ENCODE results near the gene CHD5.

CHD5 gene

DNA sequence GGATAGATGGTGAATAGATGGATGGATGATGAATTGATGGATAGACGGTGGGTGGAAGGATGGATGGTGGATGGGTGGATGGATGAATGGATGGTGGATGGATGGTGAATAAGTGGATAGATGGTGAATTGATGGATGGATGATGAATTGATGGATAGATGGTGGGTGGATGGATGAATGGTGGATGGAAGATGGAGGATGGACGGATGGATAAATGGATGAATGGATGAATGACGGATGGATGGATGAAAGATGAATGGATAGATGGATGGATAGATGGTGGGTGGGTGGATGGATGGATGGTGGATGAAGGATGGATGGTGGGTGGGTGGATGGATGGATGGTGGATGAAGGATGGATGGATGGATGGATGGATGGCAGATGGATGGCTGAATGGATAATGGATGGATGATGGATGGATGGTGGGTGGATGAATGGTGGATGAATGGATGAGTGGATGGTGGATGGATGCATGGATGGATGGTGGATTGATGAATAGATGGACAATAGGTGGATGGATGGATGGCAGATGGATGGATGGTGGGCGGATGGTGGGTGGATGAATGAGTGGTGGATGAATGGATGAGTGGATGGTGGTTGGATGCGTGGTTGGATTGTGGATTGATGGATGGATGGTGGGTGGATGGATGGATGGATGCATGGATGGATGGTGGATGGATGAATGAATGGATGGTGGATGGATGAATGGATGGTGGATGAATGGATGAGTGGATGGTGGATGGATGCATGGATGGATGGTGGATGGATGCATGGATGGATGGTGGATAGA, 5.3 kb downstream of the CHD5 start:
- DNase-seq (ENCODE audit: low read depth in 2 of 2): no peak

DNA sequence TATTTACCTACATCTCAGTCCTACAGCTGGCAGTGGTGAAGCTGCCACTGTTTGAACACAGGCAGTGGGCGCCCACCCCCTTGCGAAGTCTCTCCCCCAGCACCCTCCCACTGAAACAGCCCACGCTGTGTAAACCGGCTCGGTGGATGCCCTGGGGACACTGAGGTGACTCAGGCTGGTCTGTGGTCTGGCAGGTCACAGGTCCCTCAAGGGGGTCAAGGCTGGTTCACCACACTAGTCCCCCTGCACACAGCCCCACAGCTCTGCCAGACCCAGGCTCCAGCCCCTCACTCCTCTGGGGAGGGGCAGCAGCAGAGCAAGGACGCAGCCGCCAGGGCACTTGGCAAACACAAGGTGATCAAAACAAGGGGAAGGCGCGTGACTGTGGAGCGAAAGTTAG, 7.6 kb downstream of the CHD5 start:
- no peak for DNase-seq (ENCODE audit: low read depth in 2 of 2)

DNA sequence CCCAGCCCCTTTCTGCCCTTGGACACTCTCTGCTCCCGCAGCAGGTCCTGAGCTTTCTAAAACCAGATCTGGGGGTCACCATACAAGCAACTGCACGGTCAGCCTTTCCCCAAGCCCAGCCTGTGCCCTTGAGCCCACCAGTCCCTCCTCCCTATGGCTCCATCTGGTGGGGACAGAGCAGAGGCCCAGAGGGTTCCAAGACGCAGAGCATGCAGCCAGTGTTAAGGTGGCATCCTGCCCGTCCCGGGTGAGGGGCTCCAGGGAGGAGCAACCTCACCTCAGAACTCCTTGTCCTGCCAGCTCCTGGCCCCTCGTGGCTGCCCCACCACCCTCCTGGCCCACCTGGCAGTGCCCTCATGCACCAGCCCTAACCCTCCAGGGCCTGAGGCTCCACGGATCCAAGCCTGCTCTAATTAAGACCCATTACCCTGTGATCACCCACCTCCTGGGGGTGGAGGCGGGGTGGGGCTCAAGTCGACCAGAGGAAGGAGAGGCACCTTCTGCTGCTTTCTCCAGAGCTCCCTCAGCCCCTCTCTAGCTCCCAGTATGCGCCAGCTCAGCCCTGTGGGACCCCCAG, 8.5 kb downstream of the CHD5 start:
- DNase-seq (ENCODE audit: low read depth in 2 of 2): no peak

DNA sequence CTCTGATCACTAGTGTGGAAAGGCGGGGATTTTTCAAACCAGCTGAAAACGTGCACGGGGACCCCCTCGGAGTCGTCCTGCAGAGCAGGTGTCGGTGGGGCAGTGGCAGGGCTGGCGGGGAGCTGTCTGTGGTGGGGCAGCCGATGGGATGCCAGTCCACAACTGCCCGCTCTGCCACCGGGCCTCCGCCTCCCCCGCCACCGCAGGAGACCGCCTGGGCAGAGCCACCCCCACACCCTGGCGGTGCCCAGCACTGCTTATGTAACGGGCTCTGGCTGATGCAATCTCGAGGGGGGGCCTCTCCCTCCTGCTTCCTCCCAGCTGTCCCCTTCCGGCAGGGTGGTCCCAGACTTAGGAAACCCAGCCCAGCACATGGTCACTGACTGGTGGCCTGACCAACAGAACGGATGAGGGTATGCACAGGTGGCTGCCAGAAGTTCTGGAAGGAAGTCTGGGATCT, 9.3 kb downstream of the CHD5 start:
- DNase-seq (ENCODE audit: low read depth in 2 of 2): no peak

DNA sequence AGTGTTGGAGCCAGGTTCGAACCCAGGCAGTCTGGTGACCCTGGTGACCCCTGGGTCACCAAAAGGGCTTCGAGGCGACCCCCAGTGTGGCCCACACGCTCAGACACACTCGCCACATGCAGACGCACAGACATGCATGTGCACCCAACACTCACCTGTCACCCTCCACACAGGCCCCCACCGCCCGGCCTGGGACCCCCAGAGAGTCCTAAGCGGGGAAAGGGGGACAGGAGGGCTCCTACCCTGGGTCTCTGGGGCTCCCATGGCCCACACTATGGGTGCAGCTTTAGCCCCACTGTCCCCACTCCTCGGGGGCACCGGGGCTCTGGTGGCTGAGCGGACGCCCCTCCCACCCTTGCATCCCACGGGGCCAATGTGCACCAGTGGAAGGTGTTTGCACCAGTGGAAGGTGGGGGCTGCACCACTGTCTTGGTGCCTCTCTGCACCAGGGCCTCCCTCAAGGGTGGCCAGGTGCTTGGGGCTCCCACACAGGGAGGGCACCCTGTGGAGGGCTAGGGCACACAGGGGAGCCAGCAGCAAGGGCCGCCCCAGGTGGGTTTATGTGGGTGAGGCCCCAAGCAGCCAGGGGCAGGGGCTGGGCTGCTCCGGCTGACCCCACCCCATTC, 9.9 kb downstream of the CHD5 start:
- no peak for DNase-seq (ENCODE audit: low read depth in 2 of 2)

DNA sequence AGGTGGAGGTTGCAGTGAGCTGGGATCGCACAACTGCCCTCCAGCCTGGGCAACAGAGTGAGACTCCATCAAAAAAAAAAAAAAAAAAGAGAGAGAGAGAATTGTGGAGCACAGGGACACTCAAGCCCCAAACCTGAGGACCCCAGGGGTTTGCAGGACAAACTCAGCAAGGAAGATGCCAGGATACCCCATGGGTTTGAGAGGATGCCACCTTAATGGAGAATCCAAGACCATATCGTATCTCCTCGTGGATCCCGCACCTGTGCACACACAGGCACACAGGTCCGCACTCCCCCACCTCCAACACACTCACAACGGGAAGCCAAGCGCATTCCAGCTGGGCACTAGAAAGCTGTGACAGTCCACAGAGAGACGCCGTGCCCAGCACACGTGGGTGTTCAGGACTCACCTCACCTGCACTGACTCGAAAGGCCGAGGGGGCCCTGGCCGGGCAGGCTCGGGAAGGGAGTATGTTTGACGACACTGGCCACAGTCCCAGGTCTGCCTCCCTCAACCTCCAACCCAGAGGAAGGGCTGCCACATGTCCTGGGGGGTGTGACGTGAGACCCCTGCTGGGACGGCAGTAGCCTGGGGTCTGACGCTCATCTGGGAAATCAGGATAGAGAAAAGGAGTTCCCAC, 11.1 kb downstream of the CHD5 start:
- DNase-seq (ENCODE audit: low read depth in 2 of 2): no peak

DNA sequence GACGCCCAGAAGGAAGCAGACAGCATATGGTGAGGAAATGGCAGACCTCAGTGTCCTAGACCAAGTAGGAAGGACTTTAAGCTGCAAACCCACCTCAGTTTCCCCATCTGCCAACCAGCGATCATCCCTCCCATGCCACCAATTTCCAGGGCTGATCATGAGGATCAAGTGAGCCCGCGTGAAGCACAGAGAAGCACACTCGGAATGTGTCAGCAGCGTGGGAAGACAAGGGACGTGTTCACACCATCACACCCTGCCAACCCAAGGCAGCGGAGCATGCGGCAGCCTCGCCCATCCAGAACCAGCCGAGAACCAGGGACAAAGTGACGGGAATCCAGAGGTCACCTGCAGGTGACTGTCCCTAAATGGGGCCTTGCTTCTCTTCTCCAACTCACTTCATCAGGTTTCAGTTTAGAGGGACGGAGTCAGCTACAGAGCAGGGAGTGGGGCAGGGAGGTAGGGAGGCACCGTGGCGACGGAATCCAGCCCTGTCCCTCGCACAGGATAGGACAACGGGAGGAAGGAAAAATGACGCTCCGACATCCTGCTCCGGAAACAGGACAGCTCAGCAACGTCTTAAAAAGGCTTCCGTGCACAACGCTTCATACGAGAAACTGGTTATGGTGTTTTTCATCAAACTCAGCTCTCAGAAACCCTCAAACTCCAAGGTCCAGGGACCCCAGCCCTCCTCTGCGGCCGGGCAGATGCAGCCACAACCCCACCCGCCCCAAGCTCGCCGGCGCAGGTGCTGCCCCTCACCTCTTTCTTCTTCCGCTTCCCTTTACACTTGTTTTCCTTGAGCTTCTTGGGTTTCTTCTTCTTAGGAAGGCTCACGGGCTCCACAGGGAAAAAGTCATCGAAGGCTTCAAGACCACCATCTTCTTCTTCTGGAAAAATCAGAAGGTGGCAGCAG, 12.5 kb downstream of the CHD5 start:
- DNase-seq (ENCODE audit: low read depth in 2 of 2): no peak

DNA sequence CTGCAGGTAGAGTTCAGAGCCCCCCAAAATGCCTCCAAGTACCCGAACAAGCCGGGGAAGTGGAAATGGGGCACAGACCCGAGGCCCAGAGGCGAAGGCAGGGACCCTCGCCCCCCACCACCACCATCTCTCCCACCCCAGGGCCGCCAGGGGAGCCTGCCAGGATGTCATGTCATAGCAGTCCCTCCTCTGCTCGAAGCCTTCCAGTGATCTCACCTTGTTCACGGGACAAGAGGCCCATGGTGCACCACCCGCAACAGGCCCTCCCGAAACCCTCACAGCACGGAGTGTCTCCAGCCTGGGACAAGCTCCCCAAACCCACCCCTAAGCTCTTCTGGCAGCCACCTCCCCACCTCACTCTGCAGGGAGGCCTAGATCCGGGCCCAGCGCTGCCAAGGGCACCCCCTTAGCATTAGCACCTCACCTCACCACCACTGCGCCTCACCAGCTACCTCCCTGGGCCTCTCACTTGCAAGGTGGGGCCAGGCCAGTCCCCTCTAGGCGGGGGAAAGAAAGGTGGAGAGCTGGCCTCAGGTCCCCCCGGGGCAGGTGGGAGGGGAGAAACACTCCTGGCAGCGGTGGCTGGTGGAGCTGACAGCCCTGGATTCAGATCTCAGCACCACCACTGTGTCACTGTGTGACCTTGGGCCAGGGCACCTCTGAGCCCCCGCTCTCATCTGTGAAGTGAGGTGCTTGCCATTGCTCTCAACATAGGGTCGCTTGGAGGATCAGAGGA, 13.3 kb downstream of the CHD5 start:
- DNase-seq (ENCODE audit: low read depth in 2 of 2): no peak

DNA sequence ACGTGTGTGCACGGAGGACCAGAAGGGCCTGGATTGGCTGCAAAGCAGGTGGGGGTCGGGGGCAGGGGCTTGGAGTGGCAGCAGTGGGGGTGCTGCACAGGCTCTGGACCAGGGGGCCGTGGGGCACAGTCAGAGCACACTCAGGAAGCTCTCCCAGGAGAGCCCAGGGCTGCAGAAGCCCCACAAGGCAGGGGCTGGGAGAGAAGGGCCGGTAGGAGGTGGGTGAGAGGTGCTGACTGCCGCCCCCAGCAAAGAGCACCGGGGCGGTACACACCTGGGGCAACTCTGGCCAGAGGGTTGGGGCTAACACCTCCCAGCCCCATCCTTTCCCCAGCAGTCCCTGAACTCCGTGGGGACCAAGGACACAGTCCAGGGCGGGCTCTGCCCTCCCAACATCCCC, 13.9 kb downstream of the CHD5 start:
- DNase-seq (ENCODE audit: low read depth in 2 of 2): no peak

DNA sequence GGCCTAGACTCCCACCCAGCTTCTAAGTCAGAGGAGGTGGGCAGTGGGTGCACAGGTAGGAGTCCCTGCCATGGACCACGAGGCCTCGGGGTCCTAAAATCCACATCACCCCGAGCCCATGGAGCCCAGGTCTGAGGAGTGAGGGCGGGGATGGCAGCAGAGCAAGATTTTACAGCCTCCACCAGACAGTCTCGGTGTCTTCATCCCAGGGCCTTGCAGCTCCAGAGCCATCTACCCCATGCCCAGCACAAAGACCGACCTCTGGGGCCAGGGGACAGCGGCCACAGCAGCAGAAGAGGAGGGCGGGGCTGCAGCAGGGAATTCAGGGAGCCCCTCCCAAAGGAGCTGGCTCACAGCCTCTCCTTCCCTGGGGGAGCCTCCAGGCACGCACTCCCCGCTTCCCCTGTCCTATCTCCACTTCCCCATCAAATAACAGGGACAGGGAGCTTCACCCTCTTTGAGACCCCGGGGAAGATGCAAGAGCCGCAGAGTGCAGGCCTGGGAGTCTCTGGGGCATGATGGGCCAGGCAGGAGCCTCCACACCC, 14.6 kb downstream of the CHD5 start:
- DNase-seq (ENCODE audit: low read depth in 2 of 2): no peak

DNA sequence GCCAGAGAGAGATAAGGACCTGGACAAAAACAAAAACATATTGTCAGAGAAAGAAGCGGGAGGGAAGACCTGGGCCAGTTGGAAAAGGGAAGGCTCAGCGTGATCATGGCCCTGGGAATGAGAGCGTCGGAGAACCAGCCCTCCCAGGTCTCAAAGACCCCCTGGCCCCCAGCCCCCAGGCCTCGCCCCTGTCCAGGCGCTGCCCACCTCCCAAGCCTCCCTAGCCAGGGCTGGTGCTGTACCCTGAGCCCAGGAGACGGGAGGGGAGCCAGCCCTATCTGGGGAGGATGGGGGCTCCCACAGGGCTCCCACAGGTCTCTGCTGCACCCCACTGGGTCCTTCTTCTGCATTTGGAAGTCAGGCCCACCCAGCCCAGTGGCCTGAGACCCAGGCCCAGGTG, 15.1 kb downstream of the CHD5 start:
- no peak for DNase-seq (ENCODE audit: low read depth in 2 of 2)

DNA sequence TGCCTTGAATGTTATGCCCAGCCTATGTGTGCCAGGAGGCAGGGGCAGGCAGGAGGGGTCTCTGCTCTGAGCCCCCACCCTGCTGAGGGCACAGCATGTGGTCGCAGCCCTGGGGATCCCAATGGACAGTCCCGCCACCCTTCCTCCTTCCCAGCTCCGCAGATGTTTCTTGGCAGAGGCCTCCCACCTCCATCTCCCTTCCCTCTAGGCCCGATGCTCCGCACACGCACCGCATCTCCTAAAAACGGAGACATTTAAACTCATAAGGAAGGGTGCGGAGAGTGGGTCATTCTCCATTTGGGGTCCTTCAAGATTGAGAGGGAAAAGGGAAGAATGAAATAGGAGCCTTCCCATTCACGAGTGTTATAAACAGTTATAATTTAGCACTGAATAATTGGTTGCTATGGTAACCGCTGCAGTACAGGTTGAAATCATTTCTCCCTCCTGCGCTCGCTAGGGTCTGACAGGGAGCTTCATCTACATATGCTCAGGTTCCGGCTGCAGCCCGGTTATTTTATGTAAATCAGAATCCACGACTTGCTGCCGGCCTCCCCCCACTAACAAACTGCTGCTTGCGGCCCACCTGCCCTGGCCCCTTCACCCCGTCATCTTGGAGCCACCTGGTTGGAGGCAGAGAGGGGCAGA, 16.0 kb downstream of the CHD5 start:
- DNase-seq (ENCODE audit: low read depth in 2 of 2): no peak

DNA sequence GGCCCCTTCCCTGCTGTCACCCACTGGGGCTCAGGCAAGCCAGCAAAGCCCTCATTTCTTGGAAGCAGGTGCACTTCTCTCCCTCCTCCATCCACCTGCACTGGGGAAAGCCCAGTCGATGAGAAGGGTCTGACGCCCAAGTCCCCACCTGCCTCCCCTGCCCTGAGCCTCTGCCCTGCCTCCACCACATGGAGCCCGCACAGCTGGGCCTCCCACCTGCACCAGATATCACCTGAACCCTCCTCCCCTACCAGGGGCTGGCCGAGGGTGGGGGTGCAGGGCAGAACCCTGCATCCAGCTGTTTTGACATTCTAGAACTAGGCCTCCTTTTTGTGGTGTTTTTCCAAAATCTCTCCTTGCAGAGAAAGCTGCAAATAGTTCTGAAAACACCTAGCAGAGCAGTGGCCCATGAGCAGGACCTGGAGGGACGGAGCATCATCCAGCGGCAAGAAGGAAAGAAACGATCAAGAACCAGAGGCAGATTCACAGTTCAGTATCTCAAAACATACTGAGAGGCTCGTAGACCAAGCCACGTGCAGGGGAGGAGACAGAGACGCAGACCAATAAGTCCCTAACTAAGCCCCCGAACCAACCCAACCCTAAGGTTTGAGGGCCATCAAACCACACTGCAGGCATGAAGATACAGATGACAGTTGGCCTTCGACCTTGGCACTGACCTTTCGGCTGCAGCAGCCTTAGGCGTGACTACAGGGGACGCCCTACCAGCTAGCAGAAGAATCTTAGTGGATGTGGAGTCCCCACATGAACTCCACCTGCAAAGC, 16.7 kb downstream of the CHD5 start:
- DNase-seq (ENCODE audit: low read depth in 2 of 2): no peak

DNA sequence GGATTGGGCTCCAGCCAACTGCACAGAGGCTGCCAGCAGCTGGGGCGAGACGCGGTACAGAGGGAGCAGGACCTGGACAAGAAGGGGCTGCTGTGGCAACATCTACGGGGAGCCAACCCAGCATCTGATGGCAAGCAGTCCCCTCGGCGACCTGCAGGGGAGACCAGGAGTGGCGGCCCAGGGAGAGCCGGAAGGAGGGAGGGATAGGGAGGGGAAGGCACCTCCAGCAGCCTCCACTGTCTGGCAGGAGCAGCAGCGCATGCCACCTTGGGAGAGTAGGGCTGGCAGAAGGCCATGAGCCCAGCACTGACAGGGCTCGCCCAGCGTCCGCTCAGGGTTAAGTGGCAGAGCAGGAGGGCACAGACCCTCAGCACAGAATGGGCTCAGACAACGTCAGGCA, 17.3 kb downstream of the CHD5 start:
- no peak for DNase-seq (ENCODE audit: low read depth in 2 of 2)

DNA sequence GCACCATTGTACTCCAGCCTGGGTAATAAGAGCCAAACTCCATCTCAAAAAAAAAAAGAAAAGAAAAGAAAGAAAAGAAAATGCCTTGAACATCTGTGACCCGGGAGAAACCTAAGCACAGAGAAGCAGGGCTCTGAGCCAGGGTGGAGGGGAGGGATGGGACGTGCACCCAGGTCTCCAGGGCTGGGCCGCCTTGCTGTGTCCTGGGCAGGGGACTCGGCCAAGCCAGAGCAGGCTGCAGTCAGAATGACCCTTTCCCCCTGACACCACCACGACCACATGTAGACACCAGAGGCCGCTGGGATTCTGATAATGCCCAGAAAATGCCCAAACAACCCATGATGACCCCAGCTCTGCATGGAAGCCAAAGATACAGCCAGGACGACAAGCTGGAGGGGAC, 17.8 kb downstream of the CHD5 start:
- no peak for DNase-seq (ENCODE audit: low read depth in 2 of 2)

DNA sequence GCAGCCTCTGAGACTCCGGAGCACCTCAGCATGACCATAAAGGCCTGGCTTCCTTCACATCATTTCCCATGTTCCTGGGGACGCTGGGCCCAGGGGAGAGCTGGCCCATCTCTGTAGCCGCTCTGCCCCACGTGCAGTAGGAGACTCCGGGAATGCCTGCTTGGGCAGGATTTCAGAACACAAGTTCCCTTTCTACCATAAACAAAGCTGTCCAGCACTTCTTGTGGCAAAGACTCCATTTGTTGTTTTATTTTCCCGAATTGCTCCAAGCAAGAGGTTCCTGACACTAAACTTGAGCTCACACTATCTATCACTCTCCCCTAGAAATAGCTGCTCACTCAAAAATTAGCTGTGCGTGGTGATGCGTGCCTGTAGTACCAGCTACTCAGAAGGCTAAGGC, 21.9 kb downstream of the CHD5 start:
- no peak for DNase-seq (ENCODE audit: low read depth in 2 of 2)

DNA sequence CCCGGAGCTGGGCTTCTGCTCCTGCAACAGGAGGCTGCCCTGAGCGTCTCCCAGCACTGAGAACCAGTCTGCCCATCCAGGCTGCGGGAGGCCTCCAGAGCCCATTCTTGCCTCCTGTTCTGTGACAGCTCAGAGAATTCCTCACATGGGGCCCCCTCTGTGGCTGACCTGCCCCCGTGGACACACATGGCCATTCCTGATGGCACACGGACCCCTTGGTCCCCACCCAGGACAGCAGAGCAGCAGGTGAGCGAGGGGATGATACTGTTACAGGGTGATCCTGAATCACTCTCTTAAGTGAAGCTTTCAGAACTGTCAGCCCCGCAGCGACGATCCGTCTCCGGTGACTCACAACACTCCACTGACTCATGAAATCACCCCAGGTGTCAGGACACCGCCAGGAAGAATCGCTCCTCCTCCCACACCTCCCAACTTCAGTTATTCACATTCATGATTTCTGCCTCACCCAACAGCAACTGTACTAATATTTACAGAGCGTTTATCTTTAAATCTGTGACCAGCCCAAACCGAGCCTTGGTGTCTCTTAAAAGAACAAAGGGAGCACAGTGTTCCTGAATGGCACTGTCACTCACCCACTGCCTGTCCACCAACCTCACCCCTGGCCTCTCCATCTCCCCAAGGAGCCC, 22.5 kb downstream of the CHD5 start:
- peak in 1 of 2 donors; percentile 8 for DNase-seq (ENCODE audit: low read depth in 2 of 2)

DNA sequence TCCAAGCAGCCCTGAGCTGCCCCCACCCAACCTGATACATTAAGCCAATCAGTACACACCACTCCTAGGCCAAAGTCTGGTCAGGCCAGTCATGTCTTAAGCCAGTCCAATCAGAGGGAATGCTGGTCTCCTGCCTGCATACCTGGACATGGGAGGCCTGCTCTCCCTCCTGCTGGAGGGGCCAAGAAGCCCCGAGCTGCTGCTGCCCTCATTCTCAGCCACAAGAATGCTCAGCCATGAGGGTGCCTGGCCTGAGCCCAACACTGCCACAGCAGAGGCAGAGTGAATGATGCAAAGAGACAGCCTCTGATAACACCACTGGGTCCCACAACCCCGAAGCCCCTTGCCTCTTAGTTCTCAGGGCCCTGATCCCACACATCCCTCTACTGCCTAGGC, 23.0 kb downstream of the CHD5 start:
- no peak for DNase-seq (ENCODE audit: low read depth in 2 of 2)
